CD4-positive, alpha-beta T cell treated with Interleukin-15 for 4 hours (primary cell): ENCODE data around the gene NMB.
A peak's percentile ranks its signal among the peaks of the same experiment; 100 is the strongest.
"Not testable (repeated sequence)": the region's sequence is repeated elsewhere in the genome, so short reads cannot be mapped to it uniquely, and the experiment has no call there.

Experiments
- DNase-seq: peaks from one replicate; pipeline ENCODE4 v3.0.0-alpha.2; 2020; ENCODE audit warnings: low spot score

The NMB gene

DNA sequence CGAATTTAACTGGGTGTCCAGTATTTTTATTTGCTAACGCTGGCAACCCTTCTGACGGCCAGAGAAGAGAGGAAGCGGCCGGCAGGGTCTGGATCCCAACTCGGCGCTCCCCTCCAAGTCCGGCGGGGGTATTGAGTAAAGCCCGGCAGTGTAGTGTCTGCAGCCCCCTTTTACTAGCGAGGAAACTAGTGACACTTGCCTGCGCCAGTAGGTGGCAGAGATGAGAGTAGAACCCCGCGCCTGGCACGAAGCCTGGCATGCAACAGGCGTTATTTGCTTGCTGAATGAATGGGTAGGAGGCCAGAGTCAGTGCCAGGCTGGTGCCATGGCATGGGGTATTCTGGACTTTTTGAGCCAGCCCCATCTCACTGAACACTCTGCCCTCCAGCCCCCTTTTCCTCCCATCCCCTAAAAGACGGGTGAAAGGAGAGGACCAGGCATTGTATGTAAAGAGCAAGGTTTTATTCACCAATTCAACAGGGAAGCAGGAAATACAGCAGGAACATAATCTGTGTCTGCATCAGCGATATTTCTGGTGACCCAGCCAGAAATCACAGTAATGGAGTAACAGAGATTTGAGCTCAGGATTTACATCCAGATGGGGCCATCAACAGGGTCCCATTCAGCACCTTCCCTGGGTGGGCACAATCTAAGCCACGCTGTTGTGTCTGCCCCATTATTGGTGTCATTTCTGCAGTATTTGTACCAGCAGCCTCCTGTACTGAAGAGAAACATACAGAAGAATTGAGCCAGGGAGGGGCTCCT, 3.1 kb downstream of the NMB start:
- peak; percentile 82 for DNase-seq

DNA sequence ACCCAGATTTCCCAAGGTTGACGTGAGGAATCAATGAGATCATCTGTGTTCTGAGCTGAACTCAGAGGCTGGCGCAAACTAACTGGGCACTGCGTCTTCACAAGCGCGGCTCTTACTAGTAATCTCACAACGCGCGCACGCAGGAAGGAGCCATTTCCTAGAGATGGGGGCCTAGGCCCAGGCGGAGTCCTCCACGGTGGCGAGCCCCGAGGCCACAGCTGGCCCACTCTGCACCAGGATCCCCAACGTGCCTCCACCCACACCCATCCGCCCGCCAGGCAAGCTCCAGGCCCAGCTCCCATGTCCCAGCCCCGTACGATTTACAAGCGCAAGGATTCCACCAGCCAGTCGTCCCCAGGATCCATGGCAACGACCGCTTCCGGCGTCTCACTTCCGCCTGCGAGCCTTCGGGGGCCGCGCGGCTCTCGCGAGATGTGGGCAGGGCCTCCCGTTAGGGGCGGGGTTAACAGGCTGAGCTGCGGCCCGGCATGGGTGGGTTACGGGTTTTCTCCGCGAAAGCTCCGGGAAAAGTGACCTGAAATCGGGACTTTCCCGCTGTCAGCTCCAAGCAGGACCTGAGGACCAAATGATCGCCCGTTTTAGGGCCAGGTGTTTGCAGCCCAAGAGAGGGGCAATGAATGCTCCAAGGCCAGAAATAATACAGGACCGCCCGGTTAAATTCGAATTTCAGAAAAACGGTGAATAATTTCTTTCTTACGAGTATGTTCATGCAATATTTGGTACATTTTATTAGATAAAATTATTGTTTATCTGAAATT, 3.9 kb downstream of the NMB start, which contains the start of gene WDR73:
WDR73 (minus strand) TSS at position 374 of the 779 bp plus-strand sequence; CDS start at position 365, 9 bp downstream.
- DNase-seq: peak; percentile 96

DNA sequence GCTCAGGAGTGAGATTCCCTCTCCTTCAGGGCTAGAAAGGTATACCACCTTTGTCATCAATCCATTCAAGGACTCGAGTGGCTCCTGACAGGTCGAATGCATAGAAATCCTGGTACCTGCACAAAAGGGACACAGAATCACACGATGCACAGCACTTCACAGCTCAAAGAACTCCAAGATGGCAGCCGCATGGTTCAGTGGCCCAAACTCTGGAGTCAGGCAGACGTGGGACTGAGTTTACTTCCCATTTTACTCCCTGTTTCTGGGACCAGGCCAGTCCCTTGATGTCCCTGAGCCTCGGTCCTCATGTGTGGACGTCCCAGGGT, 4.5 kb downstream of the NMB start:
- DNase-seq: no peak

DNA sequence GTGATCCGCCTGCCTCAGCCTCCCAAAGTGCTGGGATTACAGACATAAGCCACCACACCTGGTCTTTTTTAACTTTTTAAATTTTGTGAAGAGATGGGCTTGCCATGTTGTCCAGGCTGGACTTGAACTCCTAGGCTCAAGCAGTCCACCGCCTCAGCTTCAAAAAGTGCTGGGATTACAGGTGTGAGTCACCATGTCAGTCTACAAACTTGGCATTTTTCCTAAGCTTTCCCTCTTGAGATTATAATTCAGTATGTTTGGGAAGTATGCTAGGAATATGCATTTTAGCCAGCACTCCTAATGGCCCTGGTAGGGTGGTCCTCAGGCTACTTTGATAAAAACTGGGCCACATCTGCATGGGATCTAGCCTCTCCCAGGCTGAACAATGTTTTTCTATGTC, 8.3 kb downstream of the NMB start:
- no peak for DNase-seq

DNA sequence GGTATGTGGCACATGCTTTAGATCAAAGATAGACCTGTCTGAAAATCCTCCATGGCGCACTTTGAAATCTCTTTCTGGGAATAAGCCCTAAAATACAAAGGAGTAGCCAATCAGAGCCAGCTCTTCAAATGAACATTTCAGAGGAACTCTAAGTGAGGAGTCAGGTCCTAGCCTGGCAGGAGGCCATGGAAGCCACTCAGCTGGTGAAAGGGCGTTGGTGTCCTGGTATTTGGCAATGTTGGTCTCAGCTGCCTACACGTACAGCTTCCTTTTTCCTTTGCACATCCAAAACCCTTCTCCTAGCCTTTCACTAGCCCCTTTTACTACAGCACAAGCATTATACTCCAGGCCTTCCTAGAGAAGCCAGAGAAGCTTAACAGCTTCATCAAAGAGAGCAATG, 9.5 kb downstream of the NMB start:
- no peak for DNase-seq

DNA sequence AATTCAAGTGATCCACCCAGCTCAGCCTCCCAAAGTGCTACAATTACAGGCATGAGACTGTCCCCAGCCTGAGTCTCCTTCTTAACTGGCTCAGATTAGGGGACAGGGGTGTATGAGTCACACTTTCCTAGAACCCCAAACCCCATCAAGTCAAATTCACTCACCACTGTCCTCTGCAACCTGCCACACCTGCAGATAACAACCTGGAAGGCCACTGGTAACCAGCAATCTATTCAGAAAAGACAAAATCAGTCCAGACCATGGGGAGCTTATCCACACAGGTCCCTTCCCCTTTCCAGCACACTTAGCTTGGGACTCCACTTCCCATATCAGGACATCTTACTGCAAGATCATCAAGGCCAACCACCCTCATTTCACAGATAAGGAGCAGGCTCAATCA, 10.3 kb downstream of the NMB start:
- no peak for DNase-seq

DNA sequence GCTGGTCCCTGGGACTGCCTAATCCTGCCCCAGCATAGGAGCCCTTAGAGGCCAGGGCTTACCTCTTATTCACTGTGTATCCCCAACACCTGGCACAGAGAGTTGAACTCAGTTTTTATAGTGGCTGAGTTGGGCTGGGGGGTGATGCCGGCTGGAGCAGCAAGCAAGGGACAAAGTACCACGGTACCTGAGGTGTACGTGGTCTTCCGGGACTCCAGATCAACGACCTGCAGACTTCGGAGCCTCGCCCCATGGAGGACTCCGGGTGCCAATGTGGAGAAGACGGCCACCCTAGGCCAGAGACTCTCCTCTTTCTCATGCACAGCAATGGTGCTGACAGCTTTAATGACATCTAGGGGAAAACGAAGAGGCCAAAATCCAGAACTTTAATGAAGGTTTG, 12.0 kb downstream of the NMB start:
- no peak for DNase-seq

DNA sequence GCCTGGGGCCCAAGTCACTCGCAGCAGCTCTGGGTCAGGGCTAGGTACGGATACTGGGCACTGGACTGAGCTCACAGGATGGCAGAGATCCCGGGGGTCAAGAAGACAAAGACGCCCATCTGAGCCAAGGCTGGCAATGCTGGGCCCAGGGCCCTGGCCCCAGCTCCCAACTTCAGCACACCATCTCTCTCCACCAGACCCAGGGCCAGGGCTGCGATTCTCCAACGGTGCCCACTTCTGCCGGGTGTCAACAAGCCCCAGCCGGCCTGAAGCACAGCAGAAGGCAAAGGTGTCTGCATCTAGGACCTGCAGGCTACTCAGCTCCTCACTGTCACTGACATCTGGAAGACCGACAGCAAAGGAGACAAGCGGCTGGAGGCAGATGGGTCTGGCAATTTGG, 12.5 kb downstream of the NMB start:
- no peak for DNase-seq

DNA sequence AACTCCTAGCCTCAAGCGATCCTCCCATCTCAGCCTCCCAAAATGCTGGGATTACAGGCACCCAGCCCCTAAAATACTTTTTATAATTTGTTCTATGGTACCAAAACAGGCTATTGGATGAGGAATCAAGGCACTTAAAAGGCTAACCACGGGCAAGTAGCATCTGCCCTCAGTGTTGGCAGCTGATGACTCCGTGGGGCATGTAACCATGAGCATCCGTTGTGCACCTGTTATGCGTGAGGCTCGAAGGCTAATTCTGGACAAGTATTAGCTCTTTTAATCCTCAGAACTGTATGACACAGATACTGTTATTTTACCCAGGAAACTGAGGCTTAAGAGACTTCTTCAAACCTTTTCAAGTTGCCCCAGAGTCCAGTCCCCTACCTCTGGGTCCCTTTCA, 14.2 kb downstream of the NMB start:
- no peak for DNase-seq

DNA sequence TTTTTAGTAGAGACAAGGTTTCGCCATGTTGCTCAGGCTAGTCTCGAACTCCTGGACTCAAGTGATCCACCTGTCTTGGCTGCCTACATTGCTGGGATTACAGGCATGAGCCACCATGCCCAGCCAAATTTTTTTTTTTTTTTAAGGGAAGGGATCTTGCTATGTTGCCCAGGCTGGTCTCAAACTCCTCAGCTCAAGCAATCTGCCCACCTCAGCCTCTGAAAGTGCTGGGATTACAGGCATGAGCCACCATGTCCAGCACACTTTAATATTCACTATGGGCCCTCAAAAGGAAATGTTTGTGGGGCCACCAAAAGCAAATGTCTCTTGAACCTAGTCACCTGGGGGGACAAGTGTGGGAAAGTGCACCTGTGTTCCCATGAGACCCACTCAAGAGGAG, 15.4 kb downstream of the NMB start:
- DNase-seq: not testable (repeated sequence)

DNA sequence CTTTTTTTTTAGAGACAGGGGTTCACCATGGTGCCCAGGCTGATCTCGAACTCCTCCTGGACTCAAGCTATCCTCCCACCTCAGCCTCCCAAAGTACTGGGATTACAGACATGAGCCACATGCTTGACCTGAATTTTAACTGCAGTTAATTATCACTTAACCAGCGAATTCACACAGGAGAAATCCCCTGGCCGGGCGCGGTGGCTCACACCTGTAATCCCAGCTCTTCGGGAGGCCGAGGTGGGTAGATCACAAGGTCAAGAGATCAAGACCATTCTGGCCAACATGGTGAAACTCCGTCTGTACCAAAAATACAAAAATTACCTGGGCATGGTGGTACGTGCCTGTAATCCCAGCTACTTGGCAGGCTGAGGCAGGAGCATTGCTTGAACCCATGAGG, 16.1 kb downstream of the NMB start:
- not testable (repeated sequence) for DNase-seq

DNA sequence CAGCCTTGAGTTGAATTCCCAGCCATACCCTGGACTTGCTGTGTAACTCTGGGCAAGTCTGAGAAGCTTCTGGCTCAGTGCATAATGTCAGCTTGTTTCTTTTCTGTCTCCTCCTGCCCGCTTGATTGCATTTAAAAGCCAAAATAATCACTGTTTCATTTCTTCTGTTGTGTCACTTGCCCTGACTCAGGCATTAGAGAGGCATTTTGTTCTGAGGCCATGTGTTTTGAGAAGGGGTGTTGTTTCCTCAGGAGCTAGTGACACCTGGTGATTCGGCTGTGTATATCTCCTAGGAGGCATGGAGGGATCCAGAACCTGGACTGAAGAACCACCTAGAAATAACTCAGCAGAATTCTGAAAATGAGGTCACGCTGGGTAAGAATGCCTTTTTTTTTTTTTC, 19.9 kb downstream of the NMB start:
- peak; percentile 21 for DNase-seq

DNA sequence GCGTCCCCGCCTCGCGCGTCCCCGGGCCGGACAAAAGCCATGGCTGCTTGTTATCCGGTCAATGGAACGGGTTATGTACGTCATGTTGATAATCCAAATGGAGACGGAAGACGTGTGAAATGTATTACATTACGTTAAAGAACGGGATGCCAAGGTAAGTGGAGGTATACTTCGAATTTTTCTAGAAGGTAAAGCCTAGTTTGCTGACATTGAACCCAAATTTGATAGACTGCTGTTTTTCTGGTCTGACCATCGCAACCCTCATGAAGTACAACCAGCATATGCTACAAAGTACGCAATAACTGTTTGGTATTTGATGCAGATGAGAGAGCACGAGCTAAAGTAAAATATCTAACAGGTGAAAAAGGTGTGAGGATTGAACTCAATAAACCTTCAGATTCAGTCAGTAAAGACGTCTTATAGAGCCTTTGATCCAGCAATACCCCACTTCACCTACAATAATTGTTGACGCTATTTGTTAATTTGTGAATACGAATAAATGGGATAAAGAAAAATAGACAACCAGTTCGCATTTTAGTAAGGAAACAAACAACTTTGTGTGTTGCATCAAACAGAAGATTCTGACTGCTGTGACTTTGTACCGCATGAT, 23.7 kb downstream of the NMB start:
- no peak for DNase-seq

DNA sequence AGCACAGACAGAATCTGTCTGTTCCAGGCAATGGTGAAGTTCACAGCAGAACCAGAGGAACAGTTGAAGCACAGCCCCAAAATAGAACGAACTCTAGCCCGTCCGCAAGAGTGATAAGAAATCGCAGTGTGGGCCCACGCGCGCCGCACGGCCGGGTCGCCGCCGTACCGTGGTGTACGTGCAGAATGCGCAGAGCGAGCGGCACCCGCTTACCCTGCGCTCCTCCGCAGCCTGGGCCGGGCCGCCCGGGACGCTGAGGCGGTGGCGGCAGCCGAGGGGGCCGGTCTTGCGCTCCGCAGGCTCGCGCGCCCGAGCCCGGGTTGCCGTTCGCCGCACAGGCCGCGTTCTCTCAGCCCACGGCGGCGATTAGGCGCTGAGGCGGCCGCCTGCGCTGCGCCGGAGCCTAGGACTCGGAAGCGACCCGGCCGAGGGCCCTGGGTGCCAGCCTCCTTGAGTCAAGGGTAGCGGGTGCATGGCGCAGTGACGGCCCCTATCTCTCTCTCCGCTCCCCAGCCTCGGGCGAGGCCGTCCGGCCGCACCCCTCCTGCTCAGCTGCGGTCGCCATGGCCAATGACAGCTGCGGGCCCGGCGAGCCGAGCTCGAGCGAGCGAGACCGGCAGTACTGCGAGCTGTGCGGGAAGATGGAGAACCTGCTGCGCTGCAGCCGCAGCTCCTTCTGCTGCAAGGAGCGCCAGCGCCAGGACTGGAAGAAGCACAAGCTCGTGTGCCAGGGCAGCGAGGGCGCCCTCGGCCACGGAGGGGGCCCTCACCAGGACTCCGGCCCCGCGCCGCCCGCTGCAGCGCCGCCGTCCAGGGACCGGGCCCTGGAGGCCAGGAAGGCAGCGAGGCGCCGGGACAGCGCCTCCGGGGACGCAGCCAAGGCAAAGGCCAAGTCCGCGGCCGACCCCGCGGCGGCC, 24.4 kb downstream of the NMB start:
- peak; percentile 63 for DNase-seq

DNA sequence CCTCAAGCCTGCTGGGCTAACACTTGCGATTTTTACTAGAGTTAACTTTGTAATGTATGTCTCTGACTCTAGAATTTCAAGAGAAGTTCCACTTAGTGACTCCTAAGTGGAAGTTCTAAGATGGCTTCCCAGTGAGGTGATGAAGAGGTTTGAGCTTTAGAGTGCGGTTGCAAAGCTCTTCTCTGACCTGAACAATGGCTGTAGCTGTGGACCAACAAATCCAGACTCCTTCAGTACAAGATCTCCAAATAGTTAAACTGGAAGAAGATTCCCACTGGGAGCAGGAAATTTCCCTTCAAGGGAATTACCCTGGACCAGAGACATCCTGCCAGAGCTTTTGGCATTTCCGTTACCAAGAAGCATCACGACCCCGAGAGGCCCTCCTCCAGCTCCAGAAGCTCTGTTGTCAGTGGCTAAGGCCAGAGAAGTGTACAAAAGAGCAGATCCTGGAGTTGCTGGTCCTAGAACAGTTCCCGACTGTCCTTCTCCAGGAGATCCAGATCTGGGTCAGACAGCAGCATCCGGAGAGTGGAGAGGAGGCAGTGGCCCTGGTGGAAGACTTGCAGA, 26.2 kb downstream of the NMB start:
- DNase-seq: no peak

DNA sequence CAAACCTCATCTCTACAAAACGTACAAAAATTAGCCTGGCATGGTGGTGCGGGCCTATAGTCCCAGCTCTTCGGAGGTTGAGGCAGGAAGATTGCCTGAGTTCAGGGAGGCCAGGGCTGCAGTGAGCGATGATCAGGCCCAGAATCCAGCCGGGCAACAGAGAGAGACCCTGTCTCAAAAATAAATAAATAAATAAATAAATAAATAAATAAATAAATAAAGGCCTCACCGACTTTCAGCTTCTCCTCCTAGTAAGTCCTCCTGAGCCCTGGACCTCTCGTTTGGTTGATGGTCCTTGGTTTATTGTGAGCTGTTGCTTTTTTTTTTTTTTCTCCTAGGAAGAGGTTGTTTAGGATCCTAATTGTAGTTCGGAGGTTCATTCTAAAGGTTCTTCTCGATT, 29.0 kb downstream of the NMB start:
- no peak for DNase-seq

DNA sequence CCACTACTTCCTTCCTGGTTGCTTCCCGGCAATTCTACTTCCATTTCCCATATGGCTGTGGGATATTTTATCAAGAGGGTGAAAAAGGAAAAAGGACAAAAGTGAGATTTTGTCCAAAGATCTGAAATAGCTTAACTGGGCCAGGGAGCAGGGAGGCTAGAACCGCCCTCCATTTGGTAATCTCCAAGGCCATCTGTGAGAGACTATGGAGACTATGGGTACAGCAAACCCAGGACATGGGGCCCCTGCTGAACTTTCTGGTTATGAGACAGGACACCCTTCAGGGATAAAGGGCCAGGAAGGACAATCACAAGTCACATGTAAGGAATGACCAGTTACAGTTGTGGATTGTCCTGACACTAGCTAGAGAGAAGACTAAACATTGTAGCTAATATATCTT, 32.9 kb downstream of the NMB start:
- DNase-seq: no peak

DNA sequence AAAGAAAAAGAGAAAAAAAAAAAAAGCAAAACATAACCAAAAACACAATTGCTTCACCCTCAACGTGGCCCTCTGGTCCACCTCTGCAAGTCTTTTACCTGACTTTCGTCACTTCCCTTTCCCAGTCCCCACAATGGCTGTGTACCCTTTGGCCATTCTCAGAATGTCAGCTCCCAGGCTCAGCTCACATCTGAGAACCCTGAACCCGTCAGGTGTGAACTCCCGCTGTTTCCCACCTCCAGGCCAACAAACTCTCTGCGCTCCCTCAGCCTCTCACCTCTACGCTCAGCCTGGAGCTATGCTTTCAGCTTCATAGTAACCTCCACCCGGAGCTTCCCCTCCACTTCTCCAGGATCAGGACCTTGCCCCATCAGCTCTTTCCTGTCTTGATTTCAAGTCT, 33.6 kb downstream of the NMB start:
- no peak for DNase-seq

DNA sequence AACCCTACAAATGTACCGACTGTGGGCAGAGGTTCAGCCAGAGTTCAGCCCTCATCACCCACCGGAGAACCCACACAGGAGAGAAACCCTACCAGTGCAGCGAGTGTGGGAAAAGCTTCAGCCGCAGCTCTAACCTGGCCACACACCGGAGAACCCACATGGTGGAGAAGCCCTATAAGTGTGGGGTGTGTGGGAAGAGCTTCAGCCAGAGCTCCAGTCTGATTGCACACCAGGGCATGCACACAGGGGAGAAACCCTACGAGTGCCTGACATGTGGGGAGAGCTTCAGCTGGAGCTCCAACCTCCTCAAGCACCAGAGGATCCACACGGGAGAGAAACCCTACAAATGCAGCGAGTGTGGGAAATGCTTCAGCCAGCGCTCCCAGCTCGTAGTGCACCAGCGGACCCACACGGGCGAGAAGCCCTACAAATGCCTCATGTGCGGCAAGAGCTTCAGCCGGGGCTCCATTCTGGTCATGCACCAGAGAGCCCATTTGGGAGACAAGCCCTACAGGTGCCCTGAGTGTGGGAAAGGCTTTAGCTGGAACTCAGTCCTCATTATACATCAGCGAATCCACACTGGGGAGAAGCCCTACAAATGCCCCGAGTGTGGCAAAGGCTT, 36.5 kb downstream of the NMB start:
- DNase-seq: no peak

DNA sequence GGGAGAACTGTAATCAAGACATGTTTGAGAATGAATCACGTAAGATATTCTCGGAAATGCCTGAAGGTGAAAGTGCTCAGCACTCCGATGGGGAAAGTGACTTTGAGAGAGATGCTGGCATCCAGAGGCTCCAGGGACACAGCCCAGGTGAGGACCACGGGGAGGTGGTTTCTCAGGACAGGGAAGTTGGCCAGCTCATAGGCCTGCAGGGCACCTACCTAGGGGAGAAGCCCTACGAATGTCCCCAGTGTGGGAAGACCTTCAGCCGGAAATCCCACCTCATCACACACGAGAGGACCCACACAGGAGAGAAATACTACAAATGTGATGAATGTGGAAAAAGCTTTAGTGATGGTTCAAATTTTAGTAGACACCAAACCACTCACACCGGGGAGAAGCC, 37.4 kb downstream of the NMB start:
- DNase-seq: no peak

DNA sequence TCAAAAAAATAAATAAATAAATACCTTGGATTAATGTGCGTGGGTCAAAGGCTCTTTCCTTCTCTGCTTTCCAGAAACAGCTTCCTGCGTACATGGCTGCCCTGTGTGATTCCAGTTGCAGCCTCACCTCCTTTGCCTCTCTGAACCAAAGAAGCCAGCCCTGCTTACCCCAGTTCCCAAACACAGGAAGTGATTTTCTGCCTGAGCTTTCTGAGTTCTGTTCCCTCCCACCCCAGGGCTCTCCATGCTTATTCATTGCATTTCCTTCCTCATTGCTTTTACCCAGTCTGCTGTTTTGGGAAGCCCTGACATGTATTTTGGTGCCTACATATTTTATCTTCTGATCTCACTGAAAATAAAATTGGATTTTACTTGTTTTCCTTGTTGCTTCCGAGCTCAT, 41.8 kb downstream of the NMB start:
- no peak for DNase-seq
